Measurements from ENCODE around the gene LAPTM4A. TPM values are rescaled to one million over a fixed set of nuclear protein-coding genes. Genes with fewer than 3 reads are reported as not detected.

The LAPTM4A gene
- total and polyA plus RNA-seq, 2 of the 4 experiments (the other 2 are of a cell fraction): 97.7 to 401 TPM

- H2AK9ac ChIP-seq (replicated peaks; ENCODE audit: low read depth, low read length, poor library complexity): no peak overlapping the region
- H4K8ac ChIP-seq (ENCODE audit: low read depth in 2 of 2, low read length in 2 of 2): no peak overlapping the region
- H3K36me3 ChIP-seq (ENCODE audit: control insufficient read depth, insufficient read depth, low read length): peaks cover 63% of the 10 kb centered on the region
- BruUV-seq (replicated peaks): no TSS peak
- H3K4me1 ChIP-seq (ENCODE audit: control insufficient read depth, insufficient read depth, low read length): 0 out of 2 replicates have a peak, but pooled peaks cover 1% of the 10 kb centered on the region
- POLR2A ChIA-PET (ENCODE audit: unreplicated experiment): no interaction called here
- H2AK5ac ChIP-seq (ENCODE audit: low read depth, low read length): no peak overlapping the region
- peaks cover 2% of the 10 kb centered on the region; the same call in 1 of the 2 replicates for H3K9me1 ChIP-seq (ENCODE audit: insufficient read depth, low read length)
- no peak overlapping the region for H3K27ac ChIP-seq (ENCODE audit: insufficient read depth, low read length)
- 80% methylated on average over 1 of the region's 2 CpGs; no CpG with 5 or more reads in 1 of the 2 experiments for WGBS, 2 experiments (ENCODE audit: extremely low coverage in 2 of 2, insufficient read length in 1 of 2)
- no peak overlapping the region for H2BK5ac ChIP-seq (ENCODE audit: low read depth, low read length, poor library complexity, severe bottlenecking)
- H2BK20ac ChIP-seq (ENCODE audit: low read depth, low read length): no peak overlapping the region
- no peak for TF ChIP-seq FOS (IDR thresholded peaks at IDR 0.05; ENCODE audit: low read depth, low read length)
- TF ChIP-seq BHLHE40 (IDR thresholded peaks at IDR 0.05; ENCODE audit: low read depth, low read length): no peak
- no peak for TF ChIP-seq CTCF (conservative IDR thresholded peaks at IDR 0.05; ENCODE audit: low read depth, low read length)
- no peak for TF ChIP-seq RCOR1 (IDR thresholded peaks at IDR 0.05; ENCODE audit: insufficient replicate concordance, low read length)
- TF ChIP-seq USF2 (IDR thresholded peaks at IDR 0.05; ENCODE audit: low read depth, low read length): no peak
- TF ChIP-seq MAFK (IDR thresholded peaks at IDR 0.05; ENCODE audit: low read depth, low read length): no peak
- TF ChIP-seq MXI1 (IDR thresholded peaks at IDR 0.05; ENCODE audit: borderline replicate concordance, low read depth, low read length): no peak
- no peak for TF ChIP-seq NFE2L2 (IDR thresholded peaks at IDR 0.05; ENCODE audit: low read depth, low read length)
- TF ChIP-seq MAZ (IDR thresholded peaks at IDR 0.05; ENCODE audit: borderline replicate concordance, low read depth, low read length): no peak
- TF ChIP-seq ELK1 (IDR thresholded peaks at IDR 0.05; ENCODE audit: borderline replicate concordance, low read depth, low read length): no peak
- ATAC-seq (ENCODE audit: low read depth) (no peak), DNase-seq (no peak)
- H2AFZ ChIP-seq (replicated peaks; ENCODE audit: low read length, poor library complexity): no peak overlapping the region
- H3K9me3 ChIP-seq (ENCODE audit: control insufficient read depth, insufficient read depth, low read length): no peaks in the 10 kb centered on the region
- no peak overlapping the region for H3K14ac ChIP-seq (replicated peaks; ENCODE audit: low read depth, low read length)
- H4K20me1 ChIP-seq (ENCODE audit: insufficient read depth, low read length): peaks cover 31% of the 10 kb centered on the region; the same call in 1 of the 2 replicates
- H3K4ac ChIP-seq (ENCODE audit: low read depth, low read length): no peak overlapping the region
- H3K18ac ChIP-seq (ENCODE audit: low read depth, low read length): no peak overlapping the region
- H3K56ac ChIP-seq (ENCODE audit: extremely low read depth, insufficient read depth, low read length): no peak overlapping the region
- H4K91ac ChIP-seq (ENCODE audit: insufficient read depth, low read depth, low read length): no peak overlapping the region
- no peaks in the 10 kb centered on the region for H3K27me3 ChIP-seq (ENCODE audit: control insufficient read depth, insufficient read depth, low read length)
- peaks cover 40 to 52% of the 10 kb centered on the region in 2 experiments for H3K79me1 ChIP-seq (ENCODE audit: low read depth in 1 of 2, low read length in 2 of 2)
- in situ Hi-C loops (cut with MboI; ENCODE audit: low sequenced_read_pairs): no loop called here
- H3K9ac ChIP-seq (ENCODE audit: low read depth, low read length): no peak overlapping the region
- H3K4me3 ChIP-seq (ENCODE audit: insufficient read depth, low read depth, low read length): no peak overlapping the region
- CTCF ChIA-PET: interaction anchor here (1.2 kb wide), 1 partner anchor 20 kb away, joined by 3 read pairs; no protein-coding TSS in a partner anchor
- H3K4me2 ChIP-seq (ENCODE audit: low read depth, low read length): no peak overlapping the region
- dilution Hi-C loops (cut with HindIII; ENCODE audit: low sequenced_read_pairs, unreplicated experiment): no loop called here
- intact Hi-C loops (cut with micrococcal nuclease): loop anchor here (5.0 kb wide), 1 partner anchor 57 kb away; no protein-coding TSS in a partner anchor
- H3K23ac ChIP-seq (ENCODE audit: low read depth, low read length): no peak overlapping the region
- H4K5ac ChIP-seq (ENCODE audit: low read depth, low read length): no peak overlapping the region
- H2BK15ac ChIP-seq (ENCODE audit: low read depth, low read length): no peak overlapping the region
- H2BK120ac ChIP-seq (ENCODE audit: low read depth, low read length): no peak overlapping the region
These were observed 16.6 kb downstream of the LAPTM4A start for GRCh38 chr2:20034821-20035220.
